NCI-H128 (cell line): ENCODE data around the gene POM121.
"Not testable (repeated sequence)": the region's sequence is repeated elsewhere in the genome, so short reads cannot be mapped to it uniquely, and the experiment has no call there.

Experiments
- DNase-seq: peaks from one replicate; lab custom pipeline; 2025; ENCODE audit not compliant: unreplicated experiment; lab: John Stamatoyannopoulos, UW

Gene POM121

DNA sequence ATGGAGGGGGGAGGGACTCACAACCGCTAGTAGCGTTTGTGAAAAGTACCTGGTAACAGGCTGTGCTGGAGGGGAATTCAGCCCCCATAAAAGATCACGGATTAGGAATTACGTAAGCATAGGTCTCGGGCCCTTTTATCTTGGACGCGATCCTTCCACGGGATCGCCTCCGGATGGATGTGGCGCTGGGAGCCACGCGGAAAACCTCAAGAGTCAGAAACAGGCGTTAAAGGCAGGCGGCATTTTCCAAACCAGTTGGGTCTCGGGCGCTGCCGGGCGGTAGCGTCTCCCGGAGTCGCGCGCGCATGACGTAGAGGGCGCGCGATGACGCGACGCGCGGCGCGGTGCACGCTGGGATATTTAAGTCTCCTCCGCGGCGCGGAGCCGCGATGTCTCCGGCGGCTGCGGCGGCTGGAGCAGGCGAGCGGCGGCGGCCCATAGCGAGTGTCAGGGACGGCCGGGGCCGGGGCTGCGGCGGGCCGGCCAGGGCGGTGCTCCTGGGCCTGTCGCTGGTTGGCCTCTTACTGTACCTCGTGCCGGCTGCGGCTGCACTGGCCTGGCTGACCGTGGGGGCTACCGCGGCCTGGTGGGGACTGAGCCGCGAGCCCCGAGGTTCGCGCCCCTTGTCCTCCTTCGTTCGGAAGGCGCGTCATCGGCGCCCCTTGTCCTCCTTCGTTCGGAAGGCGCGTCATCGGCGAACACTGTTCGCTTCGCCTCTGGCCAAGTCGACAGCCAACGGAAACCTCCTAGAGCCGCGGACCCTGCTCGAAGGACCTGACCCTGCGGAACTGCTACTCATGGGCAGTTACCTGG, at the start of gene POM121:
POM121 (plus strand) TSS at position 363 of the 813 bp plus-strand sequence; CDS start at position 390, 27 bp downstream.
- DNase-seq = peak; percentile 52

DNA sequence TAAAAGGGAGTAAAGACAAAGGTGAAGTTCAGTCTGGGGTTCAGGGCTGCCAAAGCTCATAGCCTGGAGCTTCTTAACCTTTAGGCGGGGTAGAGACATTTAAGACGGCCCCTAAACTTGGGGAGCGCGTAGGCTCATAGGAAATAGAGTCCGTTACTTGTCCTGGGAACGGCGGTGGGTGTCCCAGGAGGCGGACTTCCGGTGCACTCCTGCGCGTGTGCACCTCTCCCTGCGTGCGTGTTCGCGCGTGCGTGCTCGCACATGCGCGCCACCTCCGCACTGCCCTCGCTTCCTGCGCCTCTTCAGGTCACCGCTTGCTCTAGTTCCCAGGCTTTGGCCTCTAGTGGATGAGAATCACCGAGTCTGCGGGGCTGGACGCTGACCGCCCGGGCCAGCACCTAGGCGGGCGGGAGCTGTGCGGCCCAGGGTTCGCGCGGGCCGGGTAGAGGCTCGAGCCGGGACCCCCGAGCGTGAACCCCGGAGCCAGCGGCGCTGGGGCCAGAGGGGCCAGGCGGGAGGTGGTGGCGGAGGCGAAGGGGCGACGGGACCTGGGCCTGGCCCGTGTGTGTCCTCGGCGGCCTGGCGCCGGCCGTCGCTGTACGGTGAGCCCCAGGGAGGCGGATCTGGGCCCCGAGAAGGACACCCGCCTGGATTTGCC, 45.7 kb upstream of the POM121 start:
- not testable (repeated sequence) for DNase-seq

DNA sequence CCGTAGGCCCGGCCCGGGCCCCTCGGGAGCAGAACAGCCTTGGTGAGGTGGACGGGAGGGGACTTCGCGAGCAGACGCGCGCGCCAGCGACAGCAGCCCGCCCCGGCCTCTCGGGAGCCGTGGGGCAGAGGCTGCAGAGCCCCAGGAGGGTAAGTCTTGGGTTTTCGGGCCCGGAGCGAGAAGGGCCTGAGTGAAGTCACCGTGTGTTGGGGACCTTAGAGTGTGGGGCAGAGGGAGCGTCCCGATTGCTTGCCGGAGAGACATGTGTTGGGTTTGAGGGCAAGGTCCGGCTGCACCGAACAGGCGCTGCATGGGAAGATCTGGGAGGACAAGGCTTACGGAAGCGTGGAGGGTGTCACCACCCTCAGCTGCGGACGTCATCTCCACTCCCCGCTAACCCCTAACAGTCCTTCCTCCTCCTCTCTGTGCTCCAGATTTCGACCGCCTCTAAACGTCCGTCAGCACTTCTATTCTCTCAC, 45.1 kb upstream of the POM121 start:
- DNase-seq = not testable (repeated sequence)

DNA sequence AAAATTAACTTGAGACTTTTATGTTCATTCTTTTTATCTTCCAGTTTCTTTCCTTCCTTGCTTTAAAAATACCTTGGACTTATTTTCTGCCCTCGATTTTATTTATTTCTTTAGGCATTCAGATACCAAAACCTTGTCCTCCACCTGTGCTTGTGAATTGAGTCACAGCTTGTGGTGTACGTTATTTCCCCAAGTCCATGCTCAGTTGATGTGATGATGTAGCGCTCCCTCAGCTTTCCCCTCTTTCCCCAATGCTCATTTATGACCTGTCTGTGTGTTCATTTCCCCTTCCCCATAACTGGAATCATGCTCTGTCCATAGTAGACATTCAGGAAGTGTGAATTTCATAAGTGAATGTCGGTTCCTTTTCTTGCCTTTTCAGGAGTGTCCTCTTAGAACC, 33.1 kb upstream of the POM121 start:
- not testable (repeated sequence) for DNase-seq

DNA sequence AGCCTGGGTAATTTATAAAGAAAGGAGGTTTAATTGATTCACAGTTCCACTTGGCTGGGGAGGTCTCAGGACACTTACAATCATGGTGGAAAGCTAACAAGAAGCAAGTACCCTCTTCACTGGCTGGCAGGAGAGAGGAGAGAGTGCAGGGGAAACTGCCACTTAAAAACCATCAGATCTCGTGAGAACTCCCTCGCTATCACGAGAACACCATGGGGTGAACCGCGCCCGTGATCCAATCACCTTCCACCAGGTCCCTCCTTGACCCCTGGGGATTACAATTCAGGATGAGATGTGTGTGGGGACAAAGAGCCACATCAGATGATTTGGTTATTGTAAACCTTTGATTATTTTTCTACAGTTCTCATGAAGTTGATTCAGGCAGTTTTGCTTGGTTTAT, 20.2 kb upstream of the POM121 start:
- not testable (repeated sequence) for DNase-seq

DNA sequence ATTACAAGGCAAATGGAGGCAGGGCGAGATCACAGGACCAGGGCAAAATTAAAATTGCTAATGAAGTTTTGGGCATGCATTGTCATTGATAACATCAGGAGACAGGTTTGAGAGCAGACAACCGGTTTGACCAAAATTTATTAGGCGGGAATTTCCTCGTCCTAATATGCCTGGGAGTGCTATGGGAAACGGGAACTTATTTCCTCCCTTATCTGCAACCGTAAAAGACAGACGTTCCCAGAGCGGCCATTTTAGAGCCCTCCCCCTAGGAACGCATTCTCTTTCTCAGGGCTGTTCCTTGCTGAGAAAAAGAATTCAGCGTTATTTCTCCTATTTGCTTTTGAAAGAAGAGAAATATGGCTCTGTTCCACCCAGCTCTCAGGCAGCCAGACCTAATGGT, 16.5 kb upstream of the POM121 start:
- not testable (repeated sequence) for DNase-seq

DNA sequence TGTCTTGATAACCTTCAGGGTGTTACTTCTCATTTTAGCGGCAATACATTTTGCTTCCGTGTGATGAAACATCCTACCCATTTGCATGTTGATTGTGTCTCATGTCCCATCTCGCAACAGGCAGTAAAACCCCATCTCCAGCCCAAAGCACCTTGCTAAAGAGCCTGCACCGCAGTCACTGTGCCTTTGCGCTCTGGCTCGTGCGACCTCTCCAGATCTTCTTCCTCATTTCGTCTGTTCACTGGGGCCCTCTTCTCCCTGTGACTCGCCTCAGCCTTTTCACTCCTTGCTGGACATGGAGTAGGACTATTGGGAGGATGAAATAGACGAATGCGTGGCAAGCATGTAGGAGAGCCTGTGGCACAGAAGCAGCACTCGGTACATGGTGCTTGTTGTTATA, 13.5 kb upstream of the POM121 start:
- DNase-seq = not testable (repeated sequence)

DNA sequence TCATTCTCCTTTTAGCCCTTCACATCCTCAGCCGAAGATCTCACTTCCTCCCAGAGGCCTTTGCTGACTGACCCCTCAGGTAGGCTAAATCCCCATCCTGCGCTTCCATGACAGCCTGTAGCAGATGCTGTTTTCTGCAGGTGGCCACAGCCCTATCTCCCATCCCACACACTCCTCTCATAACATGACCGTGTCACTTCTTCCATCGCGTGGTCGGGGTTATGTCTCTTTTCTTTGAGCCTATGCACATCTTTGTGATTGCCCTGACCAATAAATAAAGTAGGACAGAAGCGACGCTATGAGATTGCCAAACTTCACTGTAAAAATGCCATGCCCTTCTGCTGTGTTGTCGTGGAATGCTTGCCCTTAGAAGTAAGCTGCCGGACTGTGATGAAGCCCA, 11.1 kb upstream of the POM121 start:
- DNase-seq = not testable (repeated sequence)

DNA sequence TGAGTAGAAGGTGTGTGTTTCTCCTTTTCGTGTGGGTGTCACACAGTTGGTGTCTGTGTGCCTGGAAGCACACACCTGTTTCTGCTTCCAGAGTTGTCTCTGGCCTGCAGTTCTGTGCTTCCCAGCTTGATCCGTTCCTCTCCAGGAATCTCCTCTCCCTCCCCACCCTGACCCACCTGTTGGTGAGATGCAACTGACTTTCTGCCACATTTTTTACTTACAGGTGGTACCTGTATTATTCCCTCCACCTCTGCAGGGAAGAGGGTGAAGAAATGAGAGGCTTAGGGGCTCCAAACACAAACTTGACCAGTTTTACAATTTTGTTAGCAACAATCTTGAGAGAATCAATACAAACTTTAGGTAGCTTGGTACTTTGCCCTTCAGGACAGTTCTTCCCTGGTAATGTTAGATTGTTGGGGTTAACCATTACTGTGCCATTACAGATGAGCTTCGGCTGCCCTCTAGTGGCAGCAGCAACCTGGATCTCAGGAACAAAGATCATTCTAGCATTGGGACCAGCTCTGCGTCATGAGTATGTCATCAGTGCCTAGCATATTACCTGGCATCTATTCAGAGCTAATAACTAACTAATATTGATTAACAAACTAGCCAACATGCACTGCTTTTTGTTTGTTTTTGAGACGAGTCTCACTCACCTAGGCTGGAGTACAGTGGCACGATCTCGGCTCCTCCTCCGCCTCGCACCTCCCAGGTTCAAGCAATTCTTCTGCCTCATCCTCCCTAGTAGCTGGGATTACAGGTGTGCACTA, 10.0 kb upstream of the POM121 start:
- peak; percentile 5 for DNase-seq

DNA sequence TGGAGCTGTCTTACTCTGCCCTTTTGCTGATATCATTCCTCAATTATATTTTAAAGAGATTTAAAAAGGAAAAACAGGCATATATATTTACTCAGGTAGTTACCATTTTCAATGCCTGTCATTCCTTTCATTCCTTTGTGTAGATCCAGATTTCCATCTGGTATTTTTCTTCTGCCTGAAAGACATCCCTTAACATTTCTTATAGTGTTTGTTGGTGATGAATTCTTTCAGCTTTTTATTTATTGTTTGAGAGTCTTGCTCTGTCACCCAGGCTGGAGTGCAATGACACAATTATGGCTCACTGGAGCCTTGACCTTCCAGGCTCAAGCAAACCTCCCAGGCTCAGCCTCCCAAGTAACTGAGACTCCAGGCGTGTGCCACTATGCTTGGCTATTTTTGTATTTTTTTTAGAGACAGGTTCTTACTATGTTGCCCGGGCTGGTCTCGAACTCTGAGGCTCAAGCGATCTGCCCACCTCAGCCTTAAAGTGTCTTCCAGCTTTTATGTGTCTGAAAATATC, 5.6 kb upstream of the POM121 start:
- no peak for DNase-seq

DNA sequence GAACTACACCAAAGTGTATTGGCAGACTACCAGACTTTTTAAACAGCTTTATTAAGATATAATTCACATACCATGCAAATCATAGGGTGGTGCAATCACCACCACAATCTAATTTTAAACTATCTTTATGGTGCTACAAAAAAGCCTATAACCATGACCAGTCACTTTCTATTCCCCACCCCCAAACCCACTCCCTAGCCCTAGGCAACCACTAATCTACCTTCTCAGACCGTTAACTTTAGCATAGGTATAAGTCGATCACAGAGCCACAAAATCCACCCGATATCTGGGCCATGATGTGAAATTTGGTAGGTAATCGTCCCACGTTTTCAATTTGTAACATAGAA, 536 bp upstream of the POM121 start:
- no peak for DNase-seq

DNA sequence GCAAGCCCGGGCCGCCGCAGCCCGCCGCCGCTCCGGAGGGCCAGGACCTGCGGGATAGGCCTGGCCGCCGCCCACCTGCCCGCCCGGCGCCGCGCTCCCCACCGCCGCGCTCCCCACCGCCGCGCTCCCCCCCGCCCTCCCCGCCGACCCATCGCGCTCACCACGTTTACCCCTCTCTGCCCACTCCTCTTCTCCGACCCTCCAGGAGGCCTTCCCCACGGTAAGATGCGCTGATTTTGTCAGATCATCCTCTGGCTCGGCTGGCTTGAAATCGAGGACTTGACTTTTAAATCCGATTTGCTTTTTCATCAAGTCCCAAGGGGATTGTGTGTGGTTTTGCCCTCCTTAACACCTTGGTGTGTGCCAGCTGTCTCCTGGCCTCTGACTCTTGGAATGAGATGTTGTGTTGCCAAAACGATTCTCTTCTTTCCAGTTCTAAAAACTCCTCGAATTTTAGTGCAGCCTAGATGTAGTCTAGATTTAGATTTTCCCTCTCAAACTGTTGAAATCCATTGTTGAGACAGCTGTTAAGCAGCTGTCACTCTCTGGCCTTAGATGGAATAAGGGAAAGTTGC, 738 bp downstream of the POM121 start:
- no peak for DNase-seq

DNA sequence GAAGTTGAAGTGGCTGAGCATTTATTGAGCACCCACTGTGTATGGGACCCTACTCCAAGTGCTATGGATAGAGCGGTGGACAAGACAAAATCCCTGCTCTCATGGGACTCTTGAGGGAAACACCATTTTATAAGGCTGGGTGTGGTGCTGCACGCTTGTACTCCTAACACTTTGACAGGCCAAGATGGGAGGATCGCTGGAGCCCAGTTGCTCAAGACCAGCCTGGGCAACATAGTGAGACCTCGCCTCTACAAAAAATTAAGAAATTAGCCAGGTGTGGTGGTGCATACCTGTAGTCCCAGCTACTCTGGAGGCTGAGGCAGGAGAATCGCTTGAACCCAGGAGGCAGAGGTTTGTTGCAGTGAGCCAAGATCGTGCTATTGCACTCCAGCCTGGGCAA, 2.9 kb downstream of the POM121 start:
- DNase-seq = not testable (repeated sequence)

DNA sequence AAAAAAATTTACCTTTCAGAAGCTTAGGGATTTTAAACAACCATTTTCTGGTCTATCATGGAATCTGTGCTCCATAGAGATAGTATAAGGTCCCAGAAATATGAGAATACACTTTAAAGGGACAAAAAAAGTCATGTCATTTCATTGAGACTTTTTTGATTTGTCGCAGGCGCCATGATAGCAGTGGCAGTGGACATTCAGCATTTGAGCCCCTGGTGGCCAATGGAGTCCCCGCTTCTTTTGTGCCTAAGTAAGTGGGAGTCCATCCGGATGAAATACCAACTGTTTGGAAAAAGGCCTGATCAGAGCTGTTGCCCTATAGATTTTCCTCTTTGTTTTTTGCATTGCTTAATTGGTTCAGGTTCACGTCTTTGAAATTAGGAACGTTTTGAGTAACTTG, 3.3 kb downstream of the POM121 start:
- not testable (repeated sequence) for DNase-seq

DNA sequence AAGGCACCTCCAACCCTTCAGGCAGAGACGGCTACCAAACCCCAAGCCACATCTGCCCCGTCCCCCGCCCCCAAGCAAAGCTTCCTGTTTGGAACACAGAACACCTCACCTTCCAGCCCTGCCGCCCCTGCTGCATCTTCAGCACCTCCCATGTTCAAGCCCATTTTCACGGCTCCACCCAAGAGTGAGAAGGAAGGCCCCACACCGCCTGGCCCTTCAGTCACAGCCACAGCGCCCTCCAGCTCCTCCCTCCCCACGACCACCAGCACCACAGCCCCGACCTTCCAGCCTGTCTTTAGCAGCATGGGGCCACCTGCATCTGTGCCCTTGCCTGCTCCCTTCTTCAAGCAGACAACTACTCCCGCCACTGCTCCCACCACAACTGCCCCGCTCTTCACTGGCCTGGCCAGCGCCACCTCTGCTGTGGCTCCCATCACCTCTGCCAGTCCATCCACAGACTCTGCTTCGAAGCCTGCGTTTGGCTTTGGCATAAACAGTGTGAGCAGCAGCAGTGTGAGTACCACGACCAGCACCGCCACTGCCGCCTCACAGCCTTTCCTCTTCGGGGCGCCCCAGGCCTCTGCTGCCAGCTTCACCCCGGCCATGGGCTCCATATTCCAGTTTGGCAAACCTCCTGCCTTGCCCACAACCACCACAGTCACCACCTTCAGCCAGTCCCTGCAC, 17.3 kb downstream of the POM121 start:
- DNase-seq = not testable (repeated sequence)

DNA sequence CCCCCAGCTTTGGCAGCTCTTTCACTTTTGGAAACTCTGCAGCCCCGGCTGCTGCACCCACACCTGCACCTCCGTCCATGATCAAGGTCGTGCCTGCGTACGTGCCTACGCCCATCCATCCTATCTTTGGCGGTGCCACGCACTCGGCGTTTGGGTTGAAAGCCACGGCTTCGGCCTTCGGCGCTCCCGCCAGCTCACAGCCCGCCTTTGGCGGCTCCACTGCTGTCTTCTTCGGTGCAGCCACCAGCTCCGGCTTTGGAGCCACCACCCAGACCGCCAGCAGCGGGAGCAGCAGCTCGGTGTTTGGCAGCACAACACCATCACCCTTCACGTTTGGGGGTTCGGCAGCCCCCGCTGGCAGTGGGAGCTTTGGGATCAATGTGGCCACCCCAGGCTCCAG, 18.1 kb downstream of the POM121 start:
- DNase-seq = not testable (repeated sequence)

DNA sequence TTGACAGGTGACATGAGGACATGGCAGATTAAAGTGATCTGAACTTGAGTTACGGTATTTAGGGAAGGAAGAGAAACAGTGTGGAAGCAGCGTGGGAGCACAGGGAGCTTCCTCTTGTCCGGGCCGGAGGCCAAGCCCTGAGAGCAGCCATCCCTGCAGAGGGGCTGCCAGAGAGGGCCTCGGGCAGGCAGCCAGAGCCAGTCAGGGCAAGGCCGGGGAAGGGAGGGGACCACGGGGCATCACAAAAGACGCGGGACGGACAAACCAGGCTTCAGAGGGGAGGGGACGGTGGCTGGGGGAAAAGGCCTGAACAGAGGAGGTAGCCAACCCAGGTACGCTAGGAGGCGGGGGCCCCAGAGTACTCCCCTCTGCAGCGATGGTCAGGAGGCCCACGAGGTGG, 20.0 kb downstream of the POM121 start:
- not testable (repeated sequence) for DNase-seq

DNA sequence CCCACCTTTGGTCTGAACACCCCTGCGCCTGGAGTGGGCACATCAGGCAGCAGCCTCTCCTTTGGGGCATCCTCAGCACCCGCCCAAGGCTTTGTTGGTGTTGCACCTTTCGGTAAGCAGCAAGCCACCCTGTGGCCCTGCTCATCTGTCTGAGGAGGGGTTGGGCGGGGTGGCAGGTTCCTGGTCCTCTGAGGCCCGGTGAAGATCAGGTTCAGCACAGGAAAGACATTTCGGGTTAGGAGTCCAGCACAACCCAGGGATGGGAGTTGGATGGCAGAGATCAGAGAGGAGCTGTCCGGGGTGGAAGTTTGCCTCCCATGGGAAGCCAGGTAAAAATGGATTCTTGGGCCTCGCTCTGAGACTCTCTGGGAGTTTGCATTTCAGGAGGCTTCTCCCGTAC, 20.7 kb downstream of the POM121 start:
- not testable (repeated sequence) for DNase-seq

DNA sequence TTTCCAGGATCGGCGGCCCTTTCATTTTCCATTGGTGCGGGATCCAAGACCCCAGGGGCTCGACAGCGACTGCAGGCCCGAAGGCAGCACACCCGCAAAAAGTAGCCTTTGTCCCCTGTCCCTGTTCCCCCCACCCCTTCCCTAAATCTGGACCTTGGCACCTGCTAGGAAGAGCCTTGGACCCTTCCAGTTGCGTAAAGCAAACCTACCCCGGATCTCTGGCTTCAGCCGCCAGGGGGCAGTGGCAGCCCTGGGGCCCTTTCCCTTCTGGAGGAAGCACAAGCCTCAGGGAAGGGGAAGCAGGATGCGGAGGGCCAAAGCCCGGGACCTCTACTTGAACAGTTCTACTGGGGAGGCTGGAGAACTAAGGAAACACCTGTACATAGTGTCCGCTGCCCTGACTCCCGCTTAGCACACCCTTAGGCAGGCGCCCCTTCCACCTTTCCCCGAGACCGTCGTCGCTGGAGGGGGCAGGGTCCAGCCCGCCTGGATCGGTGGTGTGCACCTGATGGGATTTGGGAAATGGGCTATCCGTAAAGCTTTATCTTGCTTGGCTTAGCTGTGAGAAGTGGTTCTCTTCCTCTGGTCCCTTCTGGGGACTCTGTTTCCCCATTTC, 21.3 kb downstream of the POM121 start:
- DNase-seq = not testable (repeated sequence)

DNA sequence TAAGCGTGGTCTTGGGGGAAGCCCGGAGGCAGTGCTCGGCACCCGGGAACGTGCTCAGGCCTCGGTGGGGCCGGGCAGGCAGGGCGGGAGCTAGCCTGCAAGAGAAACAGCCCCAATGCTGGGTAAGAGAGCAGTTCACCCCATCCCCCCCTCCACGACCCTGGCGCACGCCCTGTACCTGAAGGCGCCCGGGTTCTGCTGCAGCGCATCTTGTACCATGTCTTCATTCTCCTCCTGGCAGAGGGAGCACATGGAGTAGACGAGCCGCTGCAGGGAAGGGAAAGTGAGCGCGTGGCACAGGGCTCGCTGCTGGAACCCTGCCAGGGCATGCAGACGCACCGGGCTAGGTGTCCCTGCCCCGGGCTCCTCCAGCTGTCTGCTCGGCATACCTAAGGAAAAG, 23.8 kb downstream of the POM121 start:
- DNase-seq = not testable (repeated sequence)
